ENCODE results near the gene NAT14. TPM values are rescaled to one million over a fixed set of nuclear protein-coding genes. Genes with fewer than 3 reads are reported as not detected.
A peak's percentile ranks its signal among the peaks of the same experiment; 100 is the strongest.

Gene NAT14
- total RNA-seq, 1 donor from 2014 or later = 5.6 TPM

GRCh38 chr19:55451965-55452748 lies 32.8 kb upstream of the NAT14 start:
- ATAC-seq (no peak), DNase-seq (ENCODE audit: missing footprints) (no peak)
- intact Hi-C loops (cut with DNase I) = no loop called here

GRCh38 chr19:55452749-55453346 lies 32.1 kb upstream of the NAT14 start:
- intact Hi-C loops (cut with DNase I) = no loop called here
- ATAC-seq (peak; percentile 75), DNase-seq (ENCODE audit: missing footprints) (peak; percentile 82)

GRCh38 chr19:55453511-55454260 lies 31.3 kb upstream of the NAT14 start:
- intact Hi-C loops (cut with DNase I) = no loop called here

GRCh38 chr19:55454787-55455243 lies 30.2 kb upstream of the NAT14 start:
- DNase-seq (ENCODE audit: missing footprints) = no peak

More at GRCh38 chr19:55453511-55454260, 31.3 kb upstream of the NAT14 start:
- ATAC-seq (no peak), DNase-seq (ENCODE audit: missing footprints) (no peak)

GRCh38 chr19:55455576-55456235 lies 29.3 kb upstream of the NAT14 start:
- ATAC-seq = no peak
- intact Hi-C loops (cut with DNase I) = no loop called here
- DNase-seq (ENCODE audit: missing footprints) = no peak

More at GRCh38 chr19:55454787-55455243, 30.2 kb upstream of the NAT14 start:
- intact Hi-C loops (cut with DNase I) = no loop called here
- no peak for ATAC-seq

- intact Hi-C loops (cut with DNase I) = no loop called here
- DNase-seq (ENCODE audit: missing footprints) = no peak
These were observed 28.6 kb upstream of the NAT14 start for GRCh38 chr19:55456347-55456746.

GRCh38 chr19:55457683-55458457 lies 27.1 kb upstream of the NAT14 start:
- no peak for ATAC-seq
- DNase-seq (ENCODE audit: missing footprints) = no peak
- intact Hi-C loops (cut with DNase I) = no loop called here

More at GRCh38 chr19:55456347-55456746, 28.6 kb upstream of the NAT14 start:
- ATAC-seq = no peak

GRCh38 chr19:55459551-55459949 lies 25.4 kb upstream of the NAT14 start:
- intact Hi-C loops (cut with DNase I) = no loop called here
- DNase-seq (ENCODE audit: missing footprints) (no peak), ATAC-seq (no peak)

- intact Hi-C loops (cut with DNase I) = loop anchor here (5.0 kb wide), 1 partner anchor 172 kb away; no protein-coding TSS in a partner anchor
- DNase-seq (ENCODE audit: missing footprints) (no peak), ATAC-seq (no peak)
These were observed 24.9 kb upstream of the NAT14 start for GRCh38 chr19:55459950-55460657.

GRCh38 chr19:55460670-55461258 lies 24.2 kb upstream of the NAT14 start:
- DNase-seq (ENCODE audit: missing footprints) = peak; percentile 82
- peak; percentile 75 for ATAC-seq
- intact Hi-C loops (cut with DNase I) = loop anchor here (1.0 to 5.0 kb wide), 2 partner anchors 75 to 172 kb away; partner anchors contain the start of gene RPL28

- ATAC-seq (peak; percentile 94), DNase-seq (ENCODE audit: missing footprints) (peak; percentile 100)
- intact Hi-C loops (cut with DNase I) = loop anchor here (1.0 to 5.0 kb wide), 2 partner anchors 76 to 171 kb away; partner anchors contain the start of gene RPL28
These were observed 23.6 kb upstream of the NAT14 start, which contains the start of gene ISOC2 for GRCh38 chr19:55461259-55461973. Gene ISOC2 (minus strand): TSS chr19:55461642. CDS start chr19:55456486, 5,156 bp downstream.

- DNase-seq (ENCODE audit: missing footprints) (peak; percentile 31), ATAC-seq (no peak)
- intact Hi-C loops (cut with DNase I) = loop anchor here (1.0 to 5.0 kb wide), 2 partner anchors 77 to 170 kb away; partner anchors contain the start of gene RPL28
These were observed 22.9 kb upstream of the NAT14 start for GRCh38 chr19:55461974-55462626.

- DNase-seq (ENCODE audit: missing footprints) = peak; percentile 57
- ATAC-seq = no peak
- intact Hi-C loops (cut with DNase I) = loop anchor here (5.0 kb wide), 1 partner anchor 170 kb away; no protein-coding TSS in a partner anchor
These were observed 22.3 kb upstream of the NAT14 start for GRCh38 chr19:55462722-55463121.

- ATAC-seq (no peak), DNase-seq (ENCODE audit: missing footprints) (no peak)
- intact Hi-C loops (cut with DNase I) = loop anchor here (5.0 kb wide), 1 partner anchor 169 kb away; no protein-coding TSS in a partner anchor
These were observed 21.4 kb upstream of the NAT14 start for GRCh38 chr19:55463583-55464031.

GRCh38 chr19:55464039-55464661 lies 20.8 kb upstream of the NAT14 start:
- intact Hi-C loops (cut with DNase I) = loop anchor here (5.0 kb wide), 1 partner anchor 168 kb away; no protein-coding TSS in a partner anchor
- ATAC-seq (no peak), DNase-seq (ENCODE audit: missing footprints) (no peak)

All from Right ventricle myocardium inferior (tissue), 1 donor.